COLO829 (cell line): Measurements from ENCODE around the gene ETF1.
"Not testable (repeated sequence)": the region's sequence is repeated elsewhere in the genome, so short reads cannot be mapped to it uniquely, and the experiment has no call there.

ENCODE experiments used
- DNase-seq: peaks from one replicate; pipeline ENCODE4 v3.0.0; 2012; ENCODE audit warnings: low spot score

The ETF1 gene

DNA sequence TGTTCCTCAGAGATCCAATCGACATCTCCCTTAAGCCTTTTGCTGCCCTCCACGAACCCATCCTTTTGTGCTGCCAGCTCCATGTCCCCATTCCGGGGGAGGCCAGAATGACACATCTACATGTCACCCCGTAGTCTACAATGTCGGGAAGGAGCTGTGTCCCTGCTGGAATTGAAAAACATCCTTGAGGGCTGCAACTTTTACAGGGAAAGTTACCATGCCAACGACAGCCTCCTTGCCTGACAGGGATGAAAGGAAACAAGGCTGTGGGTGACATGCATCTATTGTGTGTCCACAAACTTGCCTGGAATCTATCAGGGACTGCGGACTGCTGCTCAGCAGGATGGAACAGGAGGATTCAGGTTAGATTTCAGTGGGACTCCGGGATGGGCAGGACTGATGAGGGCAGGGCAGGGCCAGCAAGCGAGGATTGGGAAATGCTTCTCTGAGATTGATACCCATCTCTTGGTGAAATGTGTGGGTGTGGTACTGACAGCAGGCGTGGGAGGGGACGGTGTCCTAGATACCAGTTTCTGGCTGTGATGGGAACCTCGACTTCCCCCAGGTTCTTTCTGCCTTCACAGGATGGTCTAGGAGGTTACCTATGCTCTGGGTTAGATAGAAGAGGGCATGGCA is 52.3 kb downstream of the ETF1 start:
- no peak for DNase-seq

DNA sequence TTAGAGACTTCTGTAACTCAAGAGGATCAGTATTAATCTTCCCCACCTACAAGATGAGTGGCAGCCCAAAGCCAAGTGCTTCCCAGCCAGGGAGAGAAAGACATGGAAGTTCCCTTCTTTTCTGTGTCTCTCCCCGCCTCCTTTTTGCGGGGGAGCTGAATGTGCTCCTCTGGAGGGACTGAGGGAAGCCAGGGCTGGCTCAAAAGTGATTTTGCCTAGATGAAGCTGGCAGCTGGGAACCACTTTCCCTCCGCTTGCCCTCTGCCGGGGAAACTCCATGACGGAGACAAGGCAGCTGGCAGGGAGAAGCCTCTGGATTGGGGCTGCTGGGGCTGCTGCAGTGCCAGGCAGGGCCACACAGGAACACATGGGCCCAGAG is 53.4 kb downstream of the ETF1 start:
- no peak for DNase-seq

DNA sequence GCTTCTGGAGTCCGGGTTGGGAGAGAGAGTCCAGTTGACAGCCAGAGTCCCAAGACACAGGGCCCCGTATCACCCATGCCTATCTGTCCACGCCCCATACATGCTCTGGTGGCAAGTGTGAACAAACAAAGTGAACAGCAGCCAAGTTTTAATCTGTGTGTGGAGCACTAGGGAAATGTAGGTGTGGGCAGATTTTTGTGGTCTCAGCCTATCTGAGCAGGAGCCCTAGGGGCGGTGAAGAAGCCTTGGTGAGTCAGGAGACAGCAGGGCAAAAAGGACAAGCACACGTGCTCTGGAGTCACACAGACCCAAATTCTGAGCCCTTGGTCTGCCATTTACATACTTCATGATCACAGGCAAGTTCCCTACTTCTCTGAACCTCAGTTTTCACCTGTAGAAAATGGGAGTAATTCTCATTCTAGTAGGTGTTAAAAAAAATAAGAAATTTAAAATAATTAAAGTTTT is 54.5 kb downstream of the ETF1 start:
- DNase-seq = no peak

DNA sequence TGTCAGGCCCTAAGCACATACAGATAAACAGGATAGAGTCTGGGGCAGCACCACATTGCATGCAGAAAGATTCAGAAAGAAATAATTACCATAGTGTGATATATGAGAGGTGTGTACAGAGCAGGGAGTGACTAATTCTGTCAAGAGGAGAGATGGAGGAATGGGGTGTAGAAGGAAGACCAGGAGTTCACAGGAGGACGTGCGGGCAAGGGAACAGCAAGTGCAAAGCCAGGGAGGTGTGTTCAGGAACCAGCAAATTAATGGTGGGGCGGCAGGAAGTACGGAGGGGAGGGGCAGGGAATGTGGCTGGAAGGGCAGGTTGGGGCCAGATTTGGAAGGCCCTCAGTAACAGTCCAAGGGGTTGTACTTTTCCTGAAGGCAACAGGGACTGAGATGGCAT is 60.4 kb downstream of the ETF1 start:
- no peak for DNase-seq

DNA sequence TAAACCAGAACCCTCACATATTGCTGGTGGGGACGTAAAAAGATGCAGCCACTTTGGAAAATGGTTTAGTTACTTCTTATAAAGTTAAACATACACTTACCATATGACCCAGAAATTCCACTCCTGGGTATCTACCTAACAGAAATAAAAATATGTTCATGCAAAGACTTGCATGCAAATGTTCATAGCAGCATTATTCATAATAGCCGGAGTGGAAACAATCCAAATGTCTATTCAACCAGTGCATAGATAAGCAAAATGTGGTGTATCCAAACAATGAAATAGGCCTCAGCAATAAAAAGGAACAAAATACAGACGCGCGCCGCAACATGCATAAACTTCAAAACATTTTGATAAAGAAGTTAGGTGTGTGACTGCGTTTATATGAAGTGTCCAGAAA is 66.1 kb downstream of the ETF1 start:
- DNase-seq = no peak

DNA sequence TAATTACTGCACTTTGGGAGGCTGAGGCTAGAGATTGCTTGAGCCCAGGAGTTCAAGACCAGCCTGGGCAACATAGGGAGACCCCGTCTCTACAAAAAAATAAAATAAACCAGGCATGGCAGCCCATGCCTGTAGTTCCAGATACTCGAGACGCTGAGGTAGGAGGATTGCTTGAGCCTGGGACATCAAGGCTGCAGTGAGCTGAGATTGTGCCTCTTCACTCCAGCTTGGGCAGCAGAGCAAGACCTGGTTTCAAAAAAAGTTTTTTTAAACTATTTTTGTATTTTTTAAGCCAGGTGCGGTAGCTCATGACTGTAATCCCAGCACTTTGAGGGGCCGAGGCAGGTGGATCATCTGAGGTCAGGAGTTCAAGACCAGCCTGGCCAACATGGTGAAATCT is 69.9 kb downstream of the ETF1 start:
- DNase-seq = not testable (repeated sequence)

DNA sequence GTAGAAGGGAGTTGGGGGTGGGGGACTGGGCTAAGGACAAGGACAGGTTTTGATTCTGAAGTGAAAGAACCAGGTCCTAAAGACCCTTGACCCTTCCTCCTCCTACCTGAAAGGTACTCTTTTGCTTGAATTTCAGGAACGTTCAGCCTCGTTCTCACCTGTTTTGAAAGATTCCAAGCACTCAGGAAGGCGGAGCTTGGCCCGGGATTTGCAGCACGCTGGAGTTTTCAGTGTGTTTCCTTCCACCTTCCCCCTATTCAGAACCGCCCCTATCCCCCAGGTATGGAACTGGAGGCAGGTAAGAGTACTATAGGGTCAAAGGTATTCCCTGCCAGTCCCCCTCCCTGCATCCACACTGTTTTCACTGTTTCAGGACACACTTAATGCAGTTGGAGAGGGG is 70.7 kb downstream of the ETF1 start:
- no peak for DNase-seq

DNA sequence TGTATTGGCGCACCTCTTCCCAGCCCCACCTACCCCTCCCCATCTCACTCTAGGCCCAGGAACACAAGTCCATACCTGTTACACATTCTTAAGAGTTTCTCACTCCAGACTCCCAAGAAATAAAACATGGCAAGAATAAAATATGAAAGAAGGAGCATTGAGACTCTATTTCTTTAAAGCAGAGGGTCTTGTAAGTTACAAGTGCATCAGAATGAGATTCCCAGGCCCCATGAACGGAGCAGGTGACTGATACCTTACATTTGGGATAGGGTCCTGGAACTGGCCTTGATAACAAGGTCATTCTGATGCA is 72.0 kb downstream of the ETF1 start:
- no peak for DNase-seq

DNA sequence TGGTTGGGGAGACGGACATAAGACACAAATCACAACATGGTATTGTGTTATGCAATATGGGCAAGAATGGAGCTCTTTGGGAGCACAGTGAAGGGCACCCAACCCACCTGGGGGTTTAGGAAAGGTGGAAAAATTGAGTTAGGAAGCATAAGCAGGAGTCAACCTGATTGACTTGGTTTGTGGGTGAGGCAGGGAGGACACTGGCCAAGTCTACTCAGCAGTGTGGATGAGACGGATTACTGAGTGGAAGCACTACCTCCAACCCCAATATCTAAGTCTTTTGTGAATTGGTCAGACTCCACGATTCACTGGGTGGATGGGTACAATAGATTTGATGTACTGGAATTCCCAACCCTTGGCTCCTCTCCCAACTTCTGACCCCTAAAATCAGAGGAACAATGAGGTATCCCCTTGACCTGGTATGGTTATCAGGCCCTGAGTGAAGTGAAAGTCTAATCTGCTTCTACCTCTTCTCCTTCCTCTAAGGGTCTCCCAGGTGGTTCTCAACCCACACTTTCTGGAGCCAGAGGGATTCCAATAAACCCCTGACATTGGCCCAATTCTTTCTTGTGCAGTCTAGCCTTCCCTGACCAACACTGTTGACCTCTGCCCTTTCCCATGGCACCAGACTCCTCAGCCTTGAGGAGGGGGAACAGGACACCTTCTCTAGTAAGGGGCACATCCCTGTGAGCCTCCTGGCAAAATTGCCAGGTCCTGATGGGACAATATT is 72.5 kb downstream of the ETF1 start:
- no peak for DNase-seq

DNA sequence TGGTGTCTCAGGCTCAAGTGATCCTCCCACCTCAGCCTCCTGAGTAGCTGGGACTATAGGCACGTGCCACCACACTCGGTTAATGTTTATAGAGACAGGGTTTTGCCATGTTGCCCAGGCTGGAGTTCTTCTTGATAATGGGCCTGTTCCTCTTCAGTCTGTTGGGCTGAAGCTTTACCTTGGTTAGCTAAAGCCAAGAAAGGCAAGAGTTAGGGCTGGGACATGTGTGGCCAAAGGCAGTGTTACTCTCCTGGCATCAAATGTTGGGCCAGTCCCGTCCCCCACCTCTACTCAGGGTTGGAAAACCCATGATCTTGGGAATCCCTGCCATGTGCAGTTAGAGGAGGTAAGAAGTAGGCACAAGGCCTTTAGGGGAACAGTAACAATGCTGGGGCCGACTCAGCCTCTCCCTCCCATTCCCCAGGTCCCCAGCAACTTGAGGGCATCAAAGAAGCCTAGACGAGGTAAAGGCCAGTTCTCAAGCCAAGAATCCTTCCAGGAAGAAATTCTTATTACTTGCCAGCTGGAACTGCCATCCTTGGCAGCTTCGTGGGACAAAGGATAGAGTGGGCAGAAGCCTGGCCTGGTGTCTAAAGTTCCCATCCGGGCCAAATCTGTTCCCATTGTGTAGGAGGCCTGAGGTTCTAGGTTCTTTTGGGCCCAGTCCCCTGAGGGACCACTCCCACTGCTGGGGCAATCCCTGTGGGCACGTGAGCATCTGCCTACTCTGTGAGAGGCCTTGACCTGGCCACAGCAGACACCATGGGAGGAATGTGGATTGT is 73.3 kb downstream of the ETF1 start:
- no peak for DNase-seq

DNA sequence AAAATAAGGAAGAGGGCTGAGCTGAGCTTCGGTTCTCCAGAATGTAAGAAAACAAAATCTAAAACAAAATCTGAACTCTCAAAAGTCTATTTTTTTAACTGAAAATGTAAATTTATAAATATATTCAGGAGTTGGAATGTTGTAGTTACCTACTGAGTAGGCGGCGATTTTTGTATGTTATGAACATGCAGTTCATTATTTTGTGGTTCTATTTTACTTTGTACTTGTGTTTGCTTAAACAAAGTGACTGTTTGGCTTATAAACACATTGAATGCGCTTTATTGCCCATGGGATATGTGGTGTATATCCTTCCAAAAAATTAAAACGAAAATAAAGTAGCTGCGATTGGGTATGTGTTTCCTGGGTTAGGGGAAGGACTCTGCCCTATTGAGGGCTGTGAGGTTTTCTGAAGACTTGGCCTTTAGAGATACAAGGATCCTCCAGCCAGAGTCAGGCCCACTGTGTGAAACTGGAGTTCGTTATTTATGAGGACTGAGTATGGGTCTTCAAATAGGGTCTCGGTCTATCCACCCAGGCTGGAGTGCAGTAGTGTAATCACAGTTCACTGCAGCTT is 74.0 kb downstream of the ETF1 start:
- DNase-seq = no peak

DNA sequence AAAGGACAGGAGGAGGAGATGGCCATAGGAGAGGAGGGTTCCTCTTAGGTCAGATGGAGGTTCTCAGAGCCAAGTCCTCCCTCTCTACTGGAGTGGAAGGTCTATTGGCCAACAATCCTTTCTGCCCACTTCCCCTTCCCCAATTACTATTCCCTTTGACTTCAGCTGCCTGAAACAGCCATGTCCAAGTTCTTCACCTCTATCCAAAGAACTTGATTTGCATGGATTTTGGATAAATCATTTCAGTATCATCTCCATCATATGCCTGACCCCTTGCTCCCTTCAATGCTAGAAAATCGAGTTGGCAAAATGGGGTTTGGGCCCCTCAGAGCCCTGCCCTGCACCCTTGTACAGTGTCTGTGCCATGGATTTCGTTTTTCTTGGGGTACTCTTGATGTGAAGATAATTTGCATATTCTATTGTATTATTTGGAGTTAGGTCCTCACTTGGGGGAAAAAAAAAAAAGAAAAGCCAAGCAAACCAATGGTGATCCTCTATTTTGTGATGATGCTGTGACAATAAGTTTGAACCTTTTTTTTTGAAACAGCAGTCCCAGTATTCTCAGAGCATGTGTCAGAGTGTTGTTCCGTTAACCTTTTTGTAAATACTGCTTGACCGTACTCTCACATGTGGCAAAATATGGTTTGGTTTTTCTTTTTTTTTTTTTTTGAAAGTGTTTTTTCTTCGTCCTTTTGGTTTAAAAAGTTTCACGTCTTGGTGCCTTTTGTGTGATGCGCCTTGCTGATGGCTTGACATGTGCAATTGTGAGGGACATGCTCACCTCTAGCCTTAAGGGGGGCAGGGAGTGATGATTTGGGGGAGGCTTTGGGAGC is 74.7 kb downstream of the ETF1 start:
- no peak for DNase-seq

DNA sequence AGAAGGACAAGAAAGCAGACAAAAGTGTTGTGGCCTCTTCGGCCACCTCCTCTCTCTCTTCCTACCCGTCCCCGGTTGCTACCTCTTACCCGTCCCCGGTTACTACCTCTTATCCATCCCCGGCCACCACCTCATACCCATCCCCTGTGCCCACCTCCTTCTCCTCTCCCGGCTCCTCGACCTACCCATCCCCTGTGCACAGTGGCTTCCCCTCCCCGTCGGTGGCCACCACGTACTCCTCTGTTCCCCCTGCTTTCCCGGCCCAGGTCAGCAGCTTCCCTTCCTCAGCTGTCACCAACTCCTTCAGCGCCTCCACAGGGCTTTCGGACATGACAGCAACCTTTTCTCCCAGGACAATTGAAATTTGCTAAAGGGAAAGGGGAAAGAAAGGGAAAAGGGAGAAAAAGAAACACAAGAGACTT is 75.3 kb downstream of the ETF1 start:
- DNase-seq = no peak

DNA sequence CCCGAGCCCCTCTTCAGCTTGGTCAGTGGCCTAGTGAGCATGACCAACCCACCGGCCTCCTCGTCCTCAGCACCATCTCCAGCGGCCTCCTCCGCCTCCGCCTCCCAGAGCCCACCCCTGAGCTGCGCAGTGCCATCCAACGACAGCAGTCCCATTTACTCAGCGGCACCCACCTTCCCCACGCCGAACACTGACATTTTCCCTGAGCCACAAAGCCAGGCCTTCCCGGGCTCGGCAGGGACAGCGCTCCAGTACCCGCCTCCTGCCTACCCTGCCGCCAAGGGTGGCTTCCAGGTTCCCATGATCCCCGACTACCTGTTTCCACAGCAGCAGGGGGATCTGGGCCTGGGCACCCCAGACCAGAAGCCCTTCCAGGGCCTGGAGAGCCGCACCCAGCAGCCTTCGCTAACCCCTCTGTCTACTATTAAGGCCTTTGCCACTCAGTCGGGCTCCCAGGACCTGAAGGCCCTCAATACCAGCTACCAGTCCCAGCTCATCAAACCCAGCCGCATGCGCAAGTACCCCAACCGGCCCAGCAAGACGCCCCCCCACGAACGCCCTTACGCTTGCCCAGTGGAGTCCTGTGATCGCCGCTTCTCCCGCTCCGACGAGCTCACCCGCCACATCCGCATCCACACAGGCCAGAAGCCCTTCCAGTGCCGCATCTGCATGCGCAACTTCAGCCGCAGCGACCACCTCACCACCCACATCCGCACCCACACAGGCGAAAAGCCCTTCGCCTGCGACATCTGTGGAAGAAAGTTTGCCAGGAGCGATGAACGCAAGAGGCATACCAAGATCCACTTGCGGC is 75.9 kb downstream of the ETF1 start:
- DNase-seq = no peak

DNA sequence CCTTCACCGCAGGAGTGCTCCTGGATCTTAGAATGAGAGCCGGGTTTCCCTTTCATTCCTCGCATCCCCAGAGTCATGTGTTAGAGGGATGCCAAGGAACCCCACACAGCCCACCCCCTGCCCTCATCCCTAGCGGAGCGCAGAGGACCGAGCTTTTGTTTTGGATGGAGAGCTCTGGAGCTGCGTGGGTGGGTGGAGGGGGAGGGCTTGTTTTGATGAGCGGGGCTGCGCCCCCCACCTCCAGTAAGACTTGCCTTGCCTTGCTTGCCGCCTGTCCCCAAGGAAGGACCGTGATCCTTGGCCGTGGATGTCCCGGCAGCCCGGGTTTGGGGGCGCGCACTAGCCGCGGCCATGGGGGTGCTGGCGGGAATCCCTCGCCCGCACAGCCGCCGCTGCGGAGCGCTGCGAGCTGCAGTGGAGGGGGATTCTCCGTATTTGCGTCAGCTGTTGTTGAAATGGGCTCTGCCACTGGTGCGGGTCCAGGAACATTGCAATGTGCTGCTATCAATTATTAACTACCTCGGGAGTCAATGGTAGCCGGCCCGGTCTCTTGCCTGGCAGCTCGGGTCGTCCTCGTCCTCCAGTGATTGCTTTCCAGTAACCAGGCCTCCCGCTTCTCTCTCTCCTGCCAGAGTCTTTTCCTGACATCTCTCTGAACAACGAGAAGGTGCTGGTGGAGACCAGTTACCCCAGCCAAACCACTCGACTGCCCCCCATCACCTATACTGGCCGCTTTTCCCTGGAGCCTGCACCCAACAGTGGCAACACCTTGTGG is 76.7 kb downstream of the ETF1 start:
- DNase-seq = no peak

DNA sequence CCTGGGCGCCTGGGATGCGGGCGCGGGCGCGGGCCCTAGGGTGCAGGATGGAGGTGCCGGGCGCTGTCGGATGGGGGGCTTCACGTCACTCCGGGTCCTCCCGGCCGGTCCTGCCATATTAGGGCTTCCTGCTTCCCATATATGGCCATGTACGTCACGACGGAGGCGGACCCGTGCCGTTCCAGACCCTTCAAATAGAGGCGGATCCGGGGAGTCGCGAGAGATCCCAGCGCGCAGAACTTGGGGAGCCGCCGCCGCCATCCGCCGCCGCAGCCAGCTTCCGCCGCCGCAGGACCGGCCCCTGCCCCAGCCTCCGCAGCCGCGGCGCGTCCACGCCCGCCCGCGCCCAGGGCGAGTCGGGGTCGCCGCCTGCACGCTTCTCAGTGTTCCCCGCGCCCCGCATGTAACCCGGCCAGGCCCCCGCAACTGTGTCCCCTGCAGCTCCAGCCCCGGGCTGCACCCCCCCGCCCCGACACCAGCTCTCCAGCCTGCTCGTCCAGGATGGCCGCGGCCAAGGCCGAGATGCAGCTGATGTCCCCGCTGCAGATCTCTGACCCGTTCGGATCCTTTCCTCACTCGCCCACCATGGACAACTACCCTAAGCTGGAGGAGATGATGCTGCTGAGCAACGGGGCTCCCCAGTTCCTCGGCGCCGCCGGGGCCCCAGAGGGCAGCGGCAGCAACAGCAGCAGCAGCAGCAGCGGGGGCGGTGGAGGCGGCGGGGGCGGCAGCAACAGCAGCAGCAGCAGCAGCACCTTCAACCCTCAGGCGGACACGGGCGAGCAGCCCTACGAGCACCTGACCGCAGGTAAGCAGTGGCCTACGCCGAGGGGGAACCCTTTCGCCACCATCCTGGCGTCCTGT is 77.5 kb downstream of the ETF1 start, which contains the start of gene EGR1:
TSS of gene EGR1 (plus strand) at position 219 of the 864 bp plus-strand sequence. CDS start at position 502, 283 bp downstream.
- peak; percentile 74 for DNase-seq

DNA sequence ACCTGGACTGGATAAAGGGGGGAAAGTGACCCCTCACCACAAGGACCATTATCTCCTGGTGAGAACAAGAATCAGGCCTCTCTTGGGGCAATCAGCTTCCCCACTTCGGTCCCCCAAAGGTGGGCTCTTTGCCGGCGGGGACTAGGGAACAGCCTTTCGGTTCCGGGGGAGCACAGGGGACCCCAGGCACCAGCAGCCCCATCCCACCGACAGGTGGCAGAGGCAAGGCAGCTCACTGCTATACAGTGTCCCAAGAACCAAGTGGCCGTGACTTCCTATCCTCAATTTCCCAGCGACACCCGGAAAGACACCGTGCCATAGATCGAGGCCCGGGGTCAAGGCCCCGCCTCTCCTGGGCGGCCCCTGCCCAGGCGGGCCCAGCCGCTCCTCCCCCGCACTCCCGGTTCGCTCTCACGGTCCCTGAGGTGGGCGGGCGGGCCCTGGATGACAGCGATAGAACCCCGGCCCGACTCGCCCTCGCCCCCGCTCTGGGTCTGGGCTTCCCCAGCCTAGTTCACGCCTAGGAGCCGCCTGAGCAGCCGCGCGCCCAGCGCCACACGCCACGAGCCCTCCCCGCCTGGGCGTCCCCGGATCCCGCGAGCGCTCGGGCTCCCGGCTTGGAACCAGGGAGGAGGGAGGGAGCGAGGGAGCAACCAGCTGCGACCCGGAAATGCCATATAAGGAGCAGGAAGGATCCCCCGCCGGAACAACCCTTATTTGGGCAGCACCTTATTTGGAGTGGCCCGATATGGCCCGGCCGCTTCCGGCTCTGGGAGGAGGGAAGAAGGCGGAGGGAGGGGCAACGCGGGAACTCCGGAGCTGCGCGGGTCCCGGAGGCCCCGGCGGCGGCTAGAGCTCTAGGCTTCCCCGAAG is 78.4 kb downstream of the ETF1 start:
- peak; percentile 91 for DNase-seq

DNA sequence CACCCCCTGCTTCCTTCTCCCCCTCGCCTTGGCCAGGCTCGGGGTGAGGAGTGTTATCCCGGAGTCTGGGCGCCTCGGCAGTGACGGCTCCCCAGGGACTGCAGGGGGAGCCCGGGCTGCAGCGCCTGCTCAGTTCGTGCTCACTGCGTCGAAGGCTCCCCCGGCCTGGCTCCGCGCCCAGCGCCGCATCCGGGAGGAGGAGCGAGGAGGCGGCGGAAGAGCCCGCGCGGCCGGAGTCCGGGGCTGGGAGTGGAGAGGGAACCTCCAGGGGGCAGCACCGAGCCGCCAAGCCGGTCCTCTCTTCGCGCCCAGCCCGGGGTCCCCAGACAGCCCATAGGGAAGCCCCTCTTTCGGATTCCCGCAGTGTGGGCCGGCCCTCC is 79.0 kb downstream of the ETF1 start:
- DNase-seq = peak; percentile 85
